WI38 (cell line): ENCODE data around the gene IFIT1B.
A peak's percentile ranks its signal among the peaks of the same experiment; 100 is the strongest.

Source experiments
- H3K4me3 ChIP-seq: 2 replicates; pipeline ENCODE4 v1.5.1; 2011; ENCODE audit warnings: low read depth, mild to moderate bottlenecking, control low read depth, low read length
- CTCF ChIP-seq: IDR thresholded peaks from 2 replicates; pipeline ENCODE4 v1.5.1; 2012; ENCODE audit warnings: low read depth, mild to moderate bottlenecking, control low read depth, low read length

Gene IFIT1B

GRCh38 chr10:89413398-89413912 is 35.6 kb downstream of the IFIT1B start:
- peak overlapping the region; percentile 80 for H3K4me3 ChIP-seq
- TF ChIP-seq CTCF, result no peak

GRCh38 chr10:89414146-89414878 is 36.5 kb downstream of the IFIT1B start, which contains the start of gene IFIT5:
Gene IFIT5 (plus strand): TSS chr10:89414568. CDS start chr10:89414799, 231 bp downstream.
- no peak for TF ChIP-seq CTCF
- H3K4me3 ChIP-seq, result peak within 1 kb of the TSS; percentile 80

DNA sequence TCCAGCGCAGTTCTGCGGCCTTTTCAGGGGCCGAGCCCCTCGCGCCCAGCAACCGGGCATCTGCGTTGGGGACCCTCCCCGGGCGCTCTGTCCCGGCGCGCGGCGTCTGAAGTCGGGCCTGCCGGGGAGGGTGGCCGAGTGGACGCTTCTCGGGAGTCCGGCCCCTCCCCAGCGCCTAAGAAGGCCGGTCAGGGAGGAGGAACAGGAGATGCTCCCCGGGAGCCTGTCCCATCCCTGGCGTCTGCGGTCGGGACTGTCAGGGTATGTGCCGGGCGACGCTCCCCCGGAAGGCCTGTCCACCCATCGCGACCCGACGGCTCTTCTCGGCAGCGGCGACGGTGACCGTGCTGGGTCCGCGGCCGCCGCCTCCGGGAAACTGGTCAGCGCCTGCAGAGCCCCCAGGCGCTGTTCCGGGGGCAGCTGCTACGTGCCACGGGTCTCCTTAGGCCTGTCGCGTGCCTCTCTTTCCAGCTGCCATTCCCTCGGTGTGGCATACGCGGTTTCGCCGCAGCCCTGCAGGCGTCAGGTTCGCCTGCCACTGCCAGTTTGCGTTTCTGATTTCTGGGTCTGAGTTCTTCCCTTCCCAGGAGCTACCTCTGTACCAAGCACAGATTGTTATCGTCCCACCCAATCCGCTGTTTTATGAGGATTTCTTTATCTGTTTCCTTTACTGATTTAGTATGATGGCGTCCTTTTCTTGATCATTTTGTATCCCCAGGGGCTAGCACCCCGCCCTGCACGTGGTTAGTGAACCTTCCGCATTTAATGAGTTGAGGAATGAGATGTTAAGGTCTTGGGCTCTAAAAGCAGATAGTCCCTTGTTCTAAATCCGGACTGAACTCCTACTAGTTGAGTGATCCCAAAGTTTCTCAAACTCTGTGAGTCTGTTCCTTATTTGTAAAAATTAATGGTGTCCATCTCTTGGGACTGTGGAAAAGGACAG is 37.3 kb downstream of the IFIT1B start:
- TF ChIP-seq CTCF, result no peak
- peak overlapping the region; percentile 80 for H3K4me3 ChIP-seq

- H3K4me3 ChIP-seq, result no peak overlapping the region
- TF ChIP-seq CTCF, result no peak
Observed at GRCh38 chr10:89416465-89416864, 38.6 kb downstream of the IFIT1B start.

GRCh38 chr10:89419548-89419947 is 41.7 kb downstream of the IFIT1B start:
- H3K4me3 ChIP-seq, result no peak overlapping the region
- TF ChIP-seq CTCF, result peak; percentile 21

GRCh38 chr10:89421018-89421476 is 43.2 kb downstream of the IFIT1B start:
- H3K4me3 ChIP-seq, result no peak overlapping the region
- no peak for TF ChIP-seq CTCF
